GM18505 (cell line): ENCODE measurements around the gene ZNF565.
"Not testable (repeated sequence)": the region's sequence is repeated elsewhere in the genome, so short reads cannot be mapped to it uniquely, and the experiment has no call there.

Source experiments
- ATAC-seq: cut with Tn5 transposase; IDR thresholded peaks from one replicate; pipeline ENCODE4 v1.9.1; 2021; ENCODE audit not compliant: unreplicated experiment
- POLR2A ChIP-seq: IDR thresholded peaks from 4 replicates; pipeline ENCODE4 v1.6.1; 2011; ENCODE audit warnings: borderline replicate concordance; ENCODE audit not compliant: insufficient read depth, insufficient read length; ENCODE audit errors: extremely low read depth

The ZNF565 gene

DNA sequence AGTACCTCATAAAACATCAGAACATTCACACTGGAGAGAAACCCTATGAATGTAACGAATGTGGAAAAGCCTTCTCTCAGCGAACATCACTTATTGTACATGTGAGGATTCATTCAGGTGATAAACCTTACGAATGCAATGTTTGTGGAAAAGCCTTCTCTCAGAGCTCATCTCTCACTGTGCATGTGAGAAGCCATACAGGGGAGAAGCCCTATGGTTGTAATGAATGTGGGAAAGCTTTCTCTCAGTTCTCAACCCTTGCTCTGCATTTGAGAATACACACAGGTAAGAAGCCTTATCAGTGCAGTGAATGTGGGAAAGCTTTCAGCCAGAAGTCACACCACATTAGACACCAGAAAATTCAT is 22.5 kb upstream of the ZNF565 start:
- ATAC-seq, result no peak
- TF ChIP-seq POLR2A, result no peak

DNA sequence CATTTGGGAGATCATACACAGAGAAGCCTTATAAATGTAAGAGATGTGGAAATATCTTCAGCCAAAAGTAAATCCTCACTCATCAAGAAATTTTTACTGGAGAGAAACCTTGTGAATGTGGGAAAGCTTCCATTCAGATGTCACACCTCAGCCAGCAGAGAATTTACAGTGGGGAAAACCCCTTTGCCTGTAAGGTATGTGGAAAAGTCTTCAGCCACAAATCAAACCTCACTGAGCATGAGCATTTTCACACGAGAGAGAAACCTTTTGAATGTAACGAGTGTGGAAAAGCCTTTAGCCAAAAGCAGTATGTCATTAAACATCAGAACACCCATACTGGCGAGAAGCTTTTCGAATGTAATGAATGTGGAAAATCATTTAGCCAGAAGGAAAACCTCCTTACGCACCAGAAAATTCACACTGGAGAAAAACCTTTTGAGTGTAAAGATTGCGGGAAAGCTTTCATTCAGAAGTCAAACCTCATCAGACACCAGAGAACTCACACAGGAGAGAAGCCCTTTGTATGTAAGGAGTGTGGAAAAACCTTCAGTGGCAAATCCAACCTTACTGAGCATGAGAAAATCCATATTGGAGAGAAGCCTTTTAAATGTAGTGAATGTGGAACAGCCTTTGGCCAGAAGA is 22.0 kb upstream of the ZNF565 start:
- TF ChIP-seq POLR2A, result no peak
- ATAC-seq, result no peak

- not testable (repeated sequence) for ATAC-seq
Measured at GRCh38 chr19:36233626-36234025, 19.2 kb upstream of the ZNF565 start.

DNA sequence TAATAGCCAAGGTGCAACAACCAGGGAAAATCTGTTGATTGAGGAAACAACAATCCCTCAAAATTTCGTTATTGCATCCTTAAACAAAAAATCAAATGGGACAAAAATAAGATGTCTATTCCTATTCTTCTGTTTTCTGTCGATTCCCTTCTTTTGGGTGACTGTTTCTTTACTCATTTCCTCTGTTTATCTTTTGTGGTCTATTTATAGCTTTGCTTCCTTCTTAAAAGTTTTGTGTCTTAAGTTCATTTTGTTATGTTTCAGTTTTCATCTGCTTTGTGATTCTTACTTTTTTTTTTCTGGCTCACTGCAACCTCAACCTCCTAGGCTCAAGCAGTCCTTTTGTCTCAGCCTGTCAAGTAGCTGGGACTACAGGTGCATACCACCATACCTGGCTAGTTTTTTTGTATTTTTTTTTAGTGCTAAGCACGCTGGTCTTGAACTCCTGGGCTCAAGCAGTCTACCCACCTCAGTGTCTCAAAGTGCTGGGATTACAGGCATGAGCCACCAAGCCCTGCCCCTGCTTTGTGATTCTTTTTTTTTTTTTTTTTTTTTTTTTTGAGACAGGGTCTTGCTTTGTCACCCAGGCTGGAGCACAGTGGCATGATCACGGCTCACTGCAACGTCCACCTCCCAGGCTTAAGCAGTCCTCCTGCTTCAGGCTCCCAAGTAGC is 10.9 kb upstream of the ZNF565 start:
- ATAC-seq, result no peak
- no peak for TF ChIP-seq POLR2A

DNA sequence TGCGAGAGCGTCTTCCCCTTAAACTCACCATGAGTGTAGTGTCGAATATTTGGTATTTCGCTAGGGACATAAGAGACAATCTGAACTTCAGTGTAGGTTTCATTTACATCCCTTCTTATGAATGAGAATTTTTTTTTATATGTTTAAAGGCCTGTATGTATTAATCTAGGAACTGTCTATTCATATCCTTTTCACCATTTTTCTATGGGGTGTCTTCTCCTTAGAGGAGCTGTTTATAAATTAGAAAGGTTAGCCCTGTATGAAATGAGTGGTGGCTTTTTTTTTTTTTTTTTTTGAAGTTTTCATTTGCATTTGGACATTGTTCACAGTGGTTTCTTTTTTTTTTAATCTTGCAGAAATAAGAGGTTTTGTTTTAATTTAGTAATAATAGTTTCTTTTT is 8.0 kb upstream of the ZNF565 start:
- no peak for TF ChIP-seq POLR2A
- no peak for ATAC-seq

- ATAC-seq, result no peak
- TF ChIP-seq POLR2A, result no peak
Measured at GRCh38 chr19:36221474-36221873, 7.0 kb upstream of the ZNF565 start.

- peak; percentile 19 for ATAC-seq
- no peak for TF ChIP-seq POLR2A
Measured at GRCh38 chr19:36215276-36216123, 1.0 kb upstream of the ZNF565 start.

GRCh38 chr19:36212895-36213294 is 1.6 kb downstream of the ZNF565 start:
- no peak for ATAC-seq
- TF ChIP-seq POLR2A, result no peak

GRCh38 chr19:36210497-36210896 is 4.0 kb downstream of the ZNF565 start:
- ATAC-seq, result no peak
- TF ChIP-seq POLR2A, result no peak

- no peak for ATAC-seq
- TF ChIP-seq POLR2A, result no peak
Measured at GRCh38 chr19:36209372-36209771, 5.1 kb downstream of the ZNF565 start.

- no peak for TF ChIP-seq POLR2A
- no peak for ATAC-seq
Measured at GRCh38 chr19:36207605-36208252, 6.7 kb downstream of the ZNF565 start.

GRCh38 chr19:36203293-36203692 is 11.2 kb downstream of the ZNF565 start:
- ATAC-seq, result no peak
- TF ChIP-seq POLR2A, result no peak

DNA sequence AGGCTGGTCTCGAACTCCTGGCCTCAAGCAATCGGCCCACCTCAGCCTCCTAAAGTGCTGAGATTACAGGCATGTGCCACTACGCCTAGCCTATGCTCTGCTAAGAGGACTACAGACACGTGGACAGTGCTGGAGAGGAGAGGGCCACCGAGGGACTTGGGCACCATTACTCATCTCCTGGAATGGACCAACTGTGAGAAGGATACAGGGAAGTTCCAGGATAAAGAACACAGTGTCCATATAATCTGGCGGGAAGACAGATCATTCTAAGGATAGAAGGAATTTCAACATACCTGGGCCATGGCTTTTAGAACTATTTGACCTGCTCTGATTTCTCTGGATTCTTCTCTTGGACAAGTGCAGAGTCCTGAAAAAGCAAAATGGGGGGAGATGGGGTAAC is 12.8 kb downstream of the ZNF565 start:
- TF ChIP-seq POLR2A, result no peak
- no peak for ATAC-seq

DNA sequence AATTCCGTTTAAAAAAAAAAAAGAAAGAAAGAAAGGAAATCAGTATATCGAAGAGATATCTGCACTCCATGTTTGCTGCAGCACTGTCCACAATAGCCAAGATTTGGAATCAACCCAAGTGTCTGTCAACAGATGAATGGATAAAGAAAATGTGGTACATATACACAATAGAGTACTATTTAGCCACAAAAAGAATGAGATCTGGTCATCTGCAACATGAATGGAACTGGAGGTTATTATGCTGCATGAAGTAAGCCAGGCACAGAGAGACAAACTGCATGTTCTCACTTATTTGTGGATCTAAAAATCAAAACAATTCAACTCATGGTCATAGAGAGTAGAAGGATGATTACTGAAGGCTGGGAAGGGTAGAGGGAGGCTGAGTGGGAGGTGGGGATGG is 16.3 kb downstream of the ZNF565 start:
- ATAC-seq, result no peak
- TF ChIP-seq POLR2A, result no peak

DNA sequence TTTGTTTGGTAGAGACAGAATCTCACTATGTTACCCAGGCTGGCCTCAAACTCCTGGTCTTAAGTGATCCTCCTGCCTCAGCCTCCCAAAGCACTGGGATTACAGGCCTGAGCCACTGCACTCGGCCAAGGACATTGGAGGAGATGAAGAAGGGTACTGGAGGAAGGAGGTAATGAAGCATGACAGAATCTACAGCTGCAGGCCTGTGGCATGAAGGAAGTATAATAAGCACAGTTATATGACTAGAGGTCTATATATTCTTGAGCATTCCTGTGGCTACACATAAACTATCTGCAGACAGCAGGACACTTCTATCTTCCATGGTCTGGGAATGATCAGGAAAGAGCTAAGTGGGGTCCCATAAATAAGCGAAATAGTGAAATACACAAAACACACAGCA is 18.2 kb downstream of the ZNF565 start:
- no peak for TF ChIP-seq POLR2A
- no peak for ATAC-seq

DNA sequence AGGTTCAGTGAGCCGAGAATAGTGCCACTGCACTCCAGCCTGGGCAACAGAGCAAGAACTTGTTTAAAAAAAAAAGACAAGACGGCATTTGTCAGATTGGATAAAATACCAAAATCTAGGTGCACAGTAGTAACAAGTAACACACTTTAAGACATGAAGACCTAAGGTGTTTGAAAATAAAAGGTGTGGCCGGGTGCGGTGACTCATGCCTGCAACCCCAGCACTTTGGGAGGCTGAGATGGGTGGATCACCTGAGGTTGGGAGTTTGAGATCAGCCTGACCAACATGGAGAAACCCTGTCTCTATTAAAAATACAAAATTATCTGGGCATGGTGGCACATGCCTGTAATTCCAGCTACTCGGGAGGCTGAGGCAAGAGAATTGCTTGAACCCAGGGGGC is 27.7 kb downstream of the ZNF565 start:
- ATAC-seq, result not testable (repeated sequence)
